ENCODE measurements around the gene PRKAR1A. TPM values are rescaled to one million over a fixed set of nuclear protein-coding genes. Genes with fewer than 3 reads are reported as not detected.
A peak's percentile ranks its signal among the peaks of the same experiment; 100 is the strongest.

The PRKAR1A gene
- total RNA-seq, 3 donors from 2014 or later = 133 to 167 (median 134) TPM

DNA sequence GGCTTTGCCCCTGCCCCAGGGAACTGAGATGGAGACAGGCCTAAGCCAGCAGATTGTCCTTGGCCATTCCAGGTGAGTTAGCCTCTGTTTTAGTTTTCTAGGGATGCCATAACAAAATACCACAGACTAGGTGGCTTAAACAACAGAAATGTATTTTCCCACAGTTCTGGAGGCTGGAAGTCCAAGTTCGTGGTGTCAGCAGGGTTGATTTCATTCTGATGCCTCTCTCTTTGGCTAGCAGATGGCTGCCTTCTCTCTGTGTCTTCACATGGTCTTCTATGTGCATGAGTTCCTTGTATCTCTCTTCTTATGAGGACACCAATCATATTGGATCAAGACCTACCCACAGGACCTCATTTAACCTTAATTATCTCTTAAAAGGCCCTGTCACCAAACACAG lies 76.1 kb downstream of the PRKAR1A start:
- DNase-seq (no peak), ATAC-seq (no peak)
- Mint-ChIP-seq H3K9me3 (no peaks in the 10 kb centered on the region), H3K4me1 (ENCODE audit: low read depth) (no peaks in the 10 kb centered on the region), H3K4me3 (no peak overlapping the region), H3K36me3 (ENCODE audit: insufficient read depth) (no peaks in the 10 kb centered on the region), H3K27me3 (ENCODE audit: low read depth) (peaks cover 17% of the 10 kb centered on the region)

GRCh38 chr17:68589086-68589485 lies 76.9 kb downstream of the PRKAR1A start:
- Mint-ChIP-seq H3K4me3 (no peak overlapping the region), H3K27me3 (ENCODE audit: low read depth) (peaks cover 22% of the 10 kb centered on the region), H3K9me3 (no peaks in the 10 kb centered on the region), H3K36me3 (ENCODE audit: insufficient read depth) (no peaks in the 10 kb centered on the region), H3K4me1 (ENCODE audit: low read depth) (no peaks in the 10 kb centered on the region)
- ATAC-seq = no peak
- no peak for DNase-seq

- DNase-seq (no peak), ATAC-seq (no peak)
- Mint-ChIP-seq H3K36me3 (ENCODE audit: insufficient read depth) (no peaks in the 10 kb centered on the region), H3K4me3 (no peak overlapping the region), H3K9me3 (no peaks in the 10 kb centered on the region), H3K27me3 (ENCODE audit: low read depth) (peaks cover 36% of the 10 kb centered on the region), H3K4me1 (ENCODE audit: low read depth) (peaks cover 4% of the 10 kb centered on the region)
Measured at GRCh38 chr17:68591583-68591982, 79.4 kb downstream of the PRKAR1A start.

GRCh38 chr17:68592009-68592408 lies 79.8 kb downstream of the PRKAR1A start:
- Mint-ChIP-seq H3K27me3 (ENCODE audit: low read depth) (peaks cover 38% of the 10 kb centered on the region), H3K36me3 (ENCODE audit: insufficient read depth) (no peaks in the 10 kb centered on the region), H3K4me1 (ENCODE audit: low read depth) (peaks cover 4% of the 10 kb centered on the region), H3K4me3 (no peak overlapping the region), H3K9me3 (no peaks in the 10 kb centered on the region)
- no peak for DNase-seq
- ATAC-seq = no peak

DNA sequence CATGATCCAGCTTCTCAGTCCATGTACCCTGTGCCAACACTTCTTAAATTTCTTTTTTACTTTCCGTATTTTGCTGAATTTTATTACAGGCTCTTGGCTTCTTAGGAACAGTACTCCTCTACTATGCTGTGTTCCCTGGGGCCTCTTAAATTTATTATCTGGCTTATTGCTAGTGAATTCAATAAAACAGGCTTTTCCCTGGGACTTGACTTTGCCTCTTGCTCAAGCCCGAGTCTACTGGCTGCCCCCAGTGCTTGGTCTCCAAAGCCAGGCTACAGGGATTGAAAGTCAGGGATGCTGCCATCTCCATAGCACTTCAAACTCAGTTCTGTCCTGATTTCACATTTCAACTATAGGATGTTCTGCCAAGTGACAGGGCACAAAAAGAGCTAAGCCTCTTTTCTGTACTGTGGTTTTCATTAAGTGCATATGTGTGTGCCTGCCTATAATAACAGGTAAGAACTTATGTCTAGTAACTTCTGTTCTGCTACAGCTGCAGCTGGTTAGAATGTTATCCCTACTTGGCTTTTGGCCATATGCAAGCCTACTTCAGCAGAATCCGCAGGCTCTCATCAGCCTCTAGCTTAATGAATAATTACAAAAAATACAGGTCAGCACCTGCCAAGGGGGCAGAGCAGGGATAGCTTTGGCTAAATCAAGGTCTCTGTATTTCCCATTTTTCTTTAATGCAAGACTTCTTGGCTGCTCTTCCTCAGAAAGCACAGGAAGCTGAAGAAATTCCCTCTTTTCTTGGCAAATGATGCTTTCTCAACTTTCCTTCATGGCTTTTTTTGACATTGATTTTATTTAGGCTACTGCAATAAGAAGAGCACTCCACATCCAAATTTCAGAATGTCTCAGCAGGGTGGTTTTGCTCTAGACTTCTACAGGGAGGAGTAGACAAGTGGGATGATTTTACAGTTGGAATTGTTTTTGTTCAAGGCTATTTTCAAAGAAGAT lies 80.7 kb downstream of the PRKAR1A start:
- no peak for ATAC-seq
- Mint-ChIP-seq H3K27me3 (ENCODE audit: low read depth) (peaks cover 46% of the 10 kb centered on the region), H3K36me3 (ENCODE audit: insufficient read depth) (no peaks in the 10 kb centered on the region), H3K4me3 (no peak overlapping the region), H3K4me1 (ENCODE audit: low read depth) (peaks cover 4% of the 10 kb centered on the region), H3K9me3 (no peaks in the 10 kb centered on the region)
- DNase-seq = no peak

GRCh38 chr17:68594552-68594951 lies 82.3 kb downstream of the PRKAR1A start:
- Mint-ChIP-seq H3K4me3 (no peak overlapping the region), H3K4me1 (ENCODE audit: low read depth) (peaks cover 5% of the 10 kb centered on the region), H3K36me3 (ENCODE audit: insufficient read depth) (no peaks in the 10 kb centered on the region), H3K9me3 (no peaks in the 10 kb centered on the region), H3K27me3 (ENCODE audit: low read depth) (peaks cover 61% of the 10 kb centered on the region)
- DNase-seq = no peak
- ATAC-seq = no peak

DNA sequence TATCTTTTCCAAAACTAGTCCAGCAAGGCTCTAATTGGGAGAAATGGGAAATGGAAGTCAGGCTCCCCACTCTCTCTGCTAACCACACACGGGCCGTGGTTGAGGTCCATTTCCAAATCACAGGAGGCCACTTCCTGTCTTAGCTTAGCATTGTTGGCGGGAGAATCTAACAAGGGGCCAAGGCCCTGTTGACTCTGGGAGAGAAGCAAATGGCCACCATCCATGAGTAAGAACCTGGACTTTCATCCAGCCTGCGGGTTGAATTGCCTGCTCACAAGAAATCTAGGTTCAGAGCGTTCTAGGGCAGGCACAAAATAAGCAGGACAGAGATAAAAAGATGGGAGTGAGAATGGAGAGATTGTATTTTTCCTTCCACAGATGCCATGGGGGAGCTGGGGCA lies 83.3 kb downstream of the PRKAR1A start:
- ATAC-seq (no peak), DNase-seq (no peak)
- Mint-ChIP-seq H3K4me1 (ENCODE audit: low read depth) (peaks cover 9% of the 10 kb centered on the region), H3K27me3 (ENCODE audit: low read depth) (peaks cover 66% of the 10 kb centered on the region), H3K9me3 (no peaks in the 10 kb centered on the region), H3K4me3 (no peak overlapping the region), H3K36me3 (ENCODE audit: insufficient read depth) (no peaks in the 10 kb centered on the region)

DNA sequence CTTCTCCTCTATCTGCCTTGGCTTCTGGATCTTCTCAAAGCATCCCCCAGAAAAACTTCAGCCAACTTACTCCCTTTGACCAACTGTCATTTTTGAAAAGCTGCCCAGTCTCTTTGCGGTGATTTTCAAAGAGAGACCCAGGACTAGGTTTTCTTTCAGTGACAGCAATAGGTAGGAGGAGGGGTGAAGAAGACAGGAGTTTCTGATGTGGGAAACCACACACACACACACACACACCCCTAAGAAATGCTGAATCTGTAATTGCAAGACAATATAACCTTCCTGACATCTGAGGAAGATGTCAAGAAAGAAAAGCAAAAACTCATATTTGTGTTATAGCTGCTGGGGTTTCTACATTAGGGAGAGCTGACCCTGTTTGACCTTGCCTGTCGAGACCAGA lies 83.8 kb downstream of the PRKAR1A start:
- ATAC-seq (no peak), DNase-seq (no peak)
- peaks cover 66% of the 10 kb centered on the region for H3K27me3 Mint-ChIP-seq (ENCODE audit: low read depth)
- no peak overlapping the region for H3K4me3 Mint-ChIP-seq
- no peaks in the 10 kb centered on the region for H3K36me3 Mint-ChIP-seq (ENCODE audit: insufficient read depth)
- H3K9me3 Mint-ChIP-seq = no peaks in the 10 kb centered on the region
- H3K4me1 Mint-ChIP-seq (ENCODE audit: low read depth) = peaks cover 9% of the 10 kb centered on the region

- peaks cover 65% of the 10 kb centered on the region for H3K27me3 Mint-ChIP-seq (ENCODE audit: low read depth)
- no peak for ATAC-seq
- H3K4me3 Mint-ChIP-seq = no peak overlapping the region
- no peaks in the 10 kb centered on the region for H3K9me3 Mint-ChIP-seq
- H3K4me1 Mint-ChIP-seq (ENCODE audit: low read depth) = peaks cover 10% of the 10 kb centered on the region
- no peak for DNase-seq
- no peaks in the 10 kb centered on the region for H3K36me3 Mint-ChIP-seq (ENCODE audit: insufficient read depth)
Measured at GRCh38 chr17:68596411-68596945, 84.2 kb downstream of the PRKAR1A start.

DNA sequence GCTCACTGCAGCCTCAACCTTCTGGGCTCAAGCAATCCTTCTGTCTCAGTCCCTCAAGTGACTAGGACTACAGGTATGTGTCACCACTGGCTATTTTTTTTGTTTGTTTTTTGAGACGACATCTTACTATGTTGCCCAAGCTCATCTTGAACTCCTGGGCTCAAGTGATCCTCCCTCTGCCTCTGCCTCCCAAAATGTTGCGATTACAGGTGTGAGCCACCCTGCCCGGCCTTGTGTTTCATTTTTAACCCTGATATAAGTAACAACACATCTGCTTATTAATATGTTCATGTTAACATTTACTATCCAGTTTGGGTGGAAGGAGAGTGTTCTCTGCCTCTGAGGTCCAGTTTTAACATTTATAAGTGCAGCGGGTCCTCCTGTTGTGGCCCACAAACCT lies 85.8 kb downstream of the PRKAR1A start:
- ATAC-seq = no peak
- Mint-ChIP-seq H3K36me3 (ENCODE audit: insufficient read depth) (no peaks in the 10 kb centered on the region), H3K4me3 (no peak overlapping the region), H3K4me1 (ENCODE audit: low read depth) (peaks cover 15% of the 10 kb centered on the region), H3K27me3 (ENCODE audit: low read depth) (peaks cover 67% of the 10 kb centered on the region), H3K9me3 (no peaks in the 10 kb centered on the region)
- DNase-seq = no peak

- Mint-ChIP-seq H3K4me3 (no peak overlapping the region), H3K4me1 (ENCODE audit: low read depth) (peaks cover 15% of the 10 kb centered on the region), H3K9me3 (no peaks in the 10 kb centered on the region), H3K36me3 (ENCODE audit: insufficient read depth) (no peaks in the 10 kb centered on the region), H3K27me3 (ENCODE audit: low read depth) (peaks cover 68% of the 10 kb centered on the region)
- no peak for ATAC-seq
- DNase-seq = no peak
Measured at GRCh38 chr17:68598545-68598961, 86.3 kb downstream of the PRKAR1A start.

DNA sequence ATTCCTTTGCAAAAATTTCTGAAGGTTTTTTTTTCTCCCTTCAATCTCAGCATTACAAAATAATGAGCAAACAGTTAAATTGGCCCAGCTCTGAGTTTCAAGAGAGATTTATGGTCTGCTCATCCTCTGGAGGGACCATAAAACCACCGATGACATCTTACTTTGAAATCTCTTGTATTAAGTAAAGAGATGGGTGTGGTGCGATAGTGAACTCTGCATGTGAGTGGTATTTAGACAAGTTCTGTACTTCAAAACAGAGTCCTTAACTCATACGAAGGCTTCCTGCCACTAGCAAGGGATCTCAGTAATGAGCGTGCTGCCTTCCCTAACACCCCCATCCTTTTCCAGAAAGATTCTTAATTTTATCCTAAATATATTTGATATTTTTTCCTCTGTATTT lies 86.9 kb downstream of the PRKAR1A start:
- no peak for ATAC-seq

DNA sequence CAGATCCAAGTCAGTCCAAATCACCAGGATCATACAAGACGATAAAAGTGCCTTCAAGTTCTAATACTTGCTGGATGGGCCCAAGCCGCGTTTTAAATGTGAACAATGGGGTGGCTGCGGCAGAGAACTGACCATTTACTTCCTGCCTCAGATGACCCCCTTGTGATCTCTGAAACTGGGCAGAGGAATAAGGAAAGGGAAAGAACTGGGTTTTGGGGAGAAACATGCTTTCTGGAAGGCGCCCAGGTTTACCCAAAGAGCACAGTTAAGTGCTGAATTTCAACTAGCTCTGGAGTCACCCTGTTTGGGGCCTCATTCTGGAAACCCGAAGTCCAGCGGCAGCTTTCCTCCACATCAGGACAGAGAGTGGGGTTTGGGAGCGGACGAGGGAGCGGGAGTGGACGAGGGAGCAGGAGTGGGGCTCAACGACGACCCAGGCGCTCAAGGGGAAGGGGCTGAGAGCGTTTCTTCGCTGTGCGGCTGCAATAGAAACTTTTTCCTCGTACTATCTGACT lies 87.4 kb downstream of the PRKAR1A start:
- Mint-ChIP-seq H3K4me1 (ENCODE audit: low read depth) (peaks cover 15% of the 10 kb centered on the region), H3K36me3 (ENCODE audit: insufficient read depth) (no peaks in the 10 kb centered on the region), H3K9me3 (no peaks in the 10 kb centered on the region), H3K27me3 (ENCODE audit: low read depth) (peaks cover 63% of the 10 kb centered on the region), H3K4me3 (peak overlapping the region; percentile 68)
- ATAC-seq (no peak), DNase-seq (no peak)

More for the DNA sequence above, 86.9 kb downstream of the PRKAR1A start:
- no peaks in the 10 kb centered on the region for H3K9me3 Mint-ChIP-seq
- no peak overlapping the region for H3K4me3 Mint-ChIP-seq
- peaks cover 67% of the 10 kb centered on the region for H3K27me3 Mint-ChIP-seq (ENCODE audit: low read depth)
- peaks cover 15% of the 10 kb centered on the region for H3K4me1 Mint-ChIP-seq (ENCODE audit: low read depth)
- no peaks in the 10 kb centered on the region for H3K36me3 Mint-ChIP-seq (ENCODE audit: insufficient read depth)
- DNase-seq = no peak

DNA sequence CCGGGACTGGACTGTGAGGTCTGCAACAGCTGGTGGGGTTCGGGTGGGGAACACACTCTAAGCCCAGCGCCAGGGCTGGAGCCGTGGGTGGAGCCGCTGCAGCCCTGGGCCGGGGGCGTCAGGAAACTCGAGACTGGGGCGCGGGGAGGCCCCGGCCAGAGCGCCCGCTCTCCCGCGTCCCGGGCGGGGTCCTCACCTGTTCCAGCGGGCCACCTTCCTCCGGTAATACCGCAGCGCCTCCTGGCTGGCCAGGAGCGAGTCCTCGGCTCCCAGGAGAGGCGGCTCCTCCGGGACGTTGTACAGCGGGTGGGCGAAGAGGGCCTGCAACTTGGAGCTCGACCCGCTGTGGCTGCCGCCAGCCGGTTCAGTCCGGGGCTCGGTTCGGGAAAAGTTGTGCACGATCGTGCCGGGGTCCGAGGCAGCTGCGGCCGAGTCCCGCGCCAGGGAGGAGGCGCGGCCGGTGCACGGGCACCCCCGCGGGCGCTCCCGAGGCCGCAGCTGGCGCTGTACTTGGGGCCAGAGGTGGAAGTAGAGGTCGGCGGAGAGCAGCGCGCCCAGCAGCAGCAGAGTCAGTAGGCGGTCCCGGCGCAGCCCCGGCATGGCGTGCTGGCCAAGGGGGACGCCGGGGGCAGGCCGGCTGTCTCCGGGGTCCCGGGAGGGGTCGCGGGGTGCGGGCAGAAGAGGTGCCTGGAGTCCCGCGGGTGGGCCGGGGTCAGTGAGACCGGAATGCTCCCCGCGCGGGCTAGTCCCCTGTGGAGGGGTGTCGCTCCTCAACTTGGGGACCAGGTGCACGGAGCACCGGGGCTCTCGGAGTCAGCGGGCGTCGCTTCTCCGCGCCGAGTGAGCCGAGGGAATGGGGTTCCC lies 88.1 kb downstream of the PRKAR1A start:
- H3K27me3 Mint-ChIP-seq (ENCODE audit: low read depth) = peaks cover 60% of the 10 kb centered on the region
- H3K36me3 Mint-ChIP-seq (ENCODE audit: insufficient read depth) = no peaks in the 10 kb centered on the region
- peaks cover 15% of the 10 kb centered on the region for H3K4me1 Mint-ChIP-seq (ENCODE audit: low read depth)
- ATAC-seq = peak; percentile 65 to 74
- no peak for DNase-seq
- H3K9me3 Mint-ChIP-seq = no peaks in the 10 kb centered on the region
- H3K4me3 Mint-ChIP-seq = peak overlapping the region; percentile 68
